Body of pancreas (tissue), 4 donors: ENCODE measurements around the gene C1orf52. TPM values are rescaled to one million over a fixed set of nuclear protein-coding genes. Genes with fewer than 3 reads are reported as not detected.

Experiments used
- ATAC-seq: fragments of 150-250 bp; one replicate; pipeline ENCODE4 v1.9.1; 2016
- DNase-seq, 4 donors: peaks; one replicate each; pipeline ENCODE4 v3.0.0-alpha.2; 2019
- H3K27ac ChIP-seq, 4 donors: fragments of 200-600 bp; sonication (generic); 1 replicate in 3 of 4; 2 replicates in 1 of 4; pipeline versions ENCODE4 v1.5.1 to v1.6.1; 2016 to 2019; ENCODE audit warnings: mild to moderate bottlenecking in 1 of 4, mixed read lengths in 1 of 4, moderate library complexity in 1 of 4
- H3K27me3 ChIP-seq, 2 donors: fragments of 200-600 bp; sonication (generic); one replicate each; pipeline ENCODE4 v1.6.0; 2016; ENCODE audit warnings: mild to moderate bottlenecking in 1 of 2
- H3K36me3 ChIP-seq, 2 donors: fragments of 200-600 bp; sonication (generic); replicated peaks in 1 of 2; 2 replicates each; pipeline ENCODE4 v1.5.1; 2016; ENCODE audit warnings: low read depth in 2 of 2; ENCODE audit not compliant: insufficient read depth in 1 of 2
- H3K4me1 ChIP-seq: fragments of 200-600 bp; sonication (generic); one replicate; pipeline ENCODE4 v1.6.0; 2016
- H3K4me3 ChIP-seq, 2 donors: fragments of 200-600 bp; sonication (generic); 1 replicate in 1 of 2; 2 replicates in 1 of 2; pipeline ENCODE4 v1.5.1; 2016 to 2019
- H3K9me3 ChIP-seq, 3 donors: fragments of 200-600 bp; sonication (generic); 1 replicate in 2 of 3; 2 replicates in 1 of 3; pipeline ENCODE4 v1.5.1; 2016
- POLR2A ChIP-seq, 3 donors: fragments of 450-650 bp; IDR thresholded peaks; one replicate each; pipeline ENCODE4 v1.6.1; 2016; ENCODE audit warnings: antibody characterized with exemption in 3 of 3, mild to moderate bottlenecking in 2 of 3
- WGBS, 2 donors: methylation state at CpG; one replicate each; pipeline ENCODE4 v1.1.5; 2017; 5-methylcytosine and 5-hydroxymethylcytosine counted together
- intact Hi-C: fragments of 100-400 bp; cut with DNase I; formaldehyde crosslinking; loops from one replicate; pipeline ENCODE4 v1.15.1; 2023
- total RNA-seq, 2 donors: library from RNA; depleted of rRNA; stranded (reverse); fragments of >200 nt; gene quantifications; one replicate each; pipeline ENCODE4 v1.1.0, GENCODE V29; 2016
- TF ChIP-seq, protein P1 (sequence below), 7 experiments: fragments of 450-650 bp in 4 of 7; fragments of 200-600 bp in 3 of 7; sonication (generic) in 3 of 7; IDR thresholded peaks; one replicate each; pipeline ENCODE4 v1.5.1; 2016 to 2019; ENCODE audit warnings: antibody characterized with exemption in 7 of 7

C1orf52 gene
- total RNA-seq, 2 donors from 2014 or later, result 6.6 to 20.2 TPM

DNA sequence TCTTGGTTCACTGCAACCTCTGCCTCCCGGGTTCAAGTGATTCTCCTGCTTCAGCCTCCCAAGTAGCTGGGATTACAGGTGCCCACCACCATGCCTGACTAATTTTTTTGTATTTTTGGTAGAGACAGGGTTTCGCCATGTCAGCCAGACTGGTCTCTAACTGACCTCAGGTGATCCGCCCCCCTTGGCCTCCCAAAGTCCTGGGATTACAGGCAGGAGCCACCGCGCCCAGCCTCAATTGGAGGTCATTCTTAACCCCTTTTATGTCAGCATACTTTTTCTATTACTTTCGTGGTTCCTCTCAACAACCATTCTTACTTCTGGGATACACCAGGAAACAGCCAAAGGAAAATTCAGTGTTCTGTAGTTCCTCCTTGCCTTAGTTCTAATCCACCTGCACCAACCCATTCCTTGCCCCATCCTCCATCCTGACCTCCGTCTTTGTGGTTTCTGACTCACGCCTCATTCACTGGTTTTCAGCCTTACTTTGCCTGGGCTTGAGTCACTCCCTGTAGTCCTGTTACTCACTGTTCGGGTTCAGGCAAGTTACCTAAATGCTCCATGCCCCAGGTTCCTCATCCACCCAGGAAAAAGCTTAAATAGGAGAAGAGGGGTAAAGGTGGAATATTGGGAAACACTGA lies 29.9 kb upstream of the C1orf52 start:
- no peaks in the 10 kb centered on the region for H3K9me3 ChIP-seq
- no peak overlapping the region for H3K4me3 ChIP-seq
- no peaks in the 10 kb centered on the region for H3K27me3 ChIP-seq
- H3K4me1 ChIP-seq, result no peaks in the 10 kb centered on the region
- 89 to 92% methylated on average over 9 of the region's 9 CpGs for WGBS, 2 donors
- TF ChIP-seq POLR2A (IDR thresholded peaks at IDR 0.05), result no peak
- TF ChIP-seq, protein P1, sequence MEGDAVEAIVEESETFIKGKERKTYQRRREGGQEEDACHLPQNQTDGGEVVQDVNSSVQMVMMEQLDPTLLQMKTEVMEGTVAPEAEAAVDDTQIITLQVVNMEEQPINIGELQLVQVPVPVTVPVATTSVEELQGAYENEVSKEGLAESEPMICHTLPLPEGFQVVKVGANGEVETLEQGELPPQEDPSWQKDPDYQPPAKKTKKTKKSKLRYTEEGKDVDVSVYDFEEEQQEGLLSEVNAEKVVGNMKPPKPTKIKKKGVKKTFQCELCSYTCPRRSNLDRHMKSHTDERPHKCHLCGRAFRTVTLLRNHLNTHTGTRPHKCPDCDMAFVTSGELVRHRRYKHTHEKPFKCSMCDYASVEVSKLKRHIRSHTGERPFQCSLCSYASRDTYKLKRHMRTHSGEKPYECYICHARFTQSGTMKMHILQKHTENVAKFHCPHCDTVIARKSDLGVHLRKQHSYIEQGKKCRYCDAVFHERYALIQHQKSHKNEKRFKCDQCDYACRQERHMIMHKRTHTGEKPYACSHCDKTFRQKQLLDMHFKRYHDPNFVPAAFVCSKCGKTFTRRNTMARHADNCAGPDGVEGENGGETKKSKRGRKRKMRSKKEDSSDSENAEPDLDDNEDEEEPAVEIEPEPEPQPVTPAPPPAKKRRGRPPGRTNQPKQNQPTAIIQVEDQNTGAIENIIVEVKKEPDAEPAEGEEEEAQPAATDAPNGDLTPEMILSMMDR (IDR thresholded peaks at IDR 0.05), result no peak
- DNase-seq (no peak), ATAC-seq (no peak)
- no peaks in the 10 kb centered on the region for H3K36me3 ChIP-seq
- H3K27ac ChIP-seq, result no peak overlapping the region
- intact Hi-C loops, result no loop called here

DNA sequence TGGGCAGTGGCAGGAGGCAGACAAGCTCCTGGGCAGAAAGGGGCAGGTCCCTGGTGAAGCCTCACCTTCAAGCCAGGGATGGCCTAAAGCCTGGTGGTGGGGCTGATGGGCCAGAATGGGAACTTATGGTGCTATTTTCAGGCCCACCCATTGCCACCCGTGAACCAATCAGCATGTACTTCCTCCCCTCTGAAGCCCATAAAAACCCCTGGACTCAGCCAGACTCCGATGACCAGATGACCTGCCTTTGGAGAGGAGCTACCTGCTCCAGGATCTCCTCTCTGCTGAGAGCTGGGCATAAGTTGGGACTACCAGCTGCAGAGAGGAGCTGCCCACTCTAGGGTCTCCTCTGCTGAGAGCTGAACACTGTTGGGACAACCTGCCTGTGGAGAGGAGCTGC lies 24.7 kb upstream of the C1orf52 start:
- 70 to 89% methylated on average over 2 of the region's 2 CpGs for WGBS, 2 donors
- Histone ChIP-seq H3K4me3 (no peak overlapping the region), H3K27me3 (no peaks in the 10 kb centered on the region), H3K27ac (no peak overlapping the region), H3K4me1 (peaks cover 5% of the 10 kb centered on the region), H3K9me3 (no peaks in the 10 kb centered on the region), H3K36me3 (no peaks in the 10 kb centered on the region)
- DNase-seq (no peak), ATAC-seq (no peak)
- TF ChIP-seq, protein P1 (IDR thresholded peaks at IDR 0.05), result no peak
- TF ChIP-seq POLR2A (IDR thresholded peaks at IDR 0.05), result no peak
- intact Hi-C loops, result no loop called here

DNA sequence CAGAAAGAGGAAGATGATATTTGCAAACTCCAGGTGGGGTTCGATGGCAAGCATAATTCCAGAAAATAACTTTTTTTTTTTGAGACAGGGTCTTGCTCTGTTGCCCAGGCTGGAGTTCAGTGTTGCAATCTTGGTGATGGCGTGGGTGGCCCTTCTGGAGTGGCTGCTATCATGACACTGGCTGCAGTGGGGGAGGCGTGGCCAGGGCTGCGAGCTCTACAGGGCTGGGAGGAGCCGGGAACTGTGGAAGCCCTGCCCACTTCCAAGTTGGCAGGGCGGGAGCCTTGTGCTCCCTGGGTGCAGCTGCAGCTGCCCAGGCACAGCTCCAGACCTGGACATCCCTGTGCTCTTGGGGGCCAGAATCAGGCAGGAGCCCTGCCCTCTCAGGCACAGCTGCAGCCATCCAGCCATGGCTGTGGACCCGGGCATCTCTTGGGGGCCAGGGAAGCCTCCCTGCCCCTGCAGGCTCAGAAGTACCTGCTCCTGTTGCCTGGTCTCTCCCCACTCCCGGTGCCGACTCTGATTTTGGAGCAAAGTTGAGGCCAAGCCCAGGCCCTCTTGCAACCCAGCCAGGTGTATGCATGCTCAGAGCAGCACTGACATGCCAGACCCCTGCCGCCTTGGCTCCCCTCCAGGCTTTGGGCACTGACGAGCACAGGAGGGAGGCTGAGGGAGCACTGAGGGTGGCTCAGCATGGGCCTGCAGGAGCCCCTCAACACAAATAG lies 24.2 kb upstream of the C1orf52 start:
- Histone ChIP-seq H3K36me3 (no peaks in the 10 kb centered on the region), H3K27me3 (no peaks in the 10 kb centered on the region), H3K27ac (no peak overlapping the region), H3K4me1 (peaks cover 9% of the 10 kb centered on the region), H3K9me3 (no peaks in the 10 kb centered on the region), H3K4me3 (no peak overlapping the region)
- intact Hi-C loops, result no loop called here
- ATAC-seq (peak; percentile 93), DNase-seq (peak; percentile 74 to 87 (median 82))
- WGBS, 2 donors, result 34 to 45% methylated on average over 4 to 9 of the region's 11 CpGs
- TF ChIP-seq, protein P1 (IDR thresholded peaks at IDR 0.05), result no peak
- TF ChIP-seq POLR2A (IDR thresholded peaks at IDR 0.05), result no peak

DNA sequence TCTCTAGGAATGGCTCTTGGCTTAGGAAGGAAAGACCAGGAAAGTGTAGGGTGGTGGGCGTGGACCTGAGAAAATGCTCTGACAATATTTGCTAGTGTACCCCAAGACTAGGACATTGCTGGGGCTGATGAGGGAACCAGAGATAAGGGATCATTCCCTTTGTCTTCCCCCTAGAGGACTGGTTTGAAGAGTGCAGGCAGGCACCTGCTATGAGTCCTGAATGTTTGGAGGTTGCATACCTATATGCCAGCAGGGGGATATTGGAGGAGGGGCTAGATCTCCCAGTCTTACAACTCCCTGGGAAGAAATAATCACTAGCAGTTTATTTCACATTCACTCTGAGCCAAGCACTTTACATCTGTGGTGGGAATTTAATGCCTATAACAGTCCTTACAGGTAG lies 23.0 kb upstream of the C1orf52 start:
- Histone ChIP-seq H3K36me3 (no peaks in the 10 kb centered on the region), H3K27me3 (no peaks in the 10 kb centered on the region), H3K4me3 (no peak overlapping the region), H3K9me3 (no peaks in the 10 kb centered on the region), H3K4me1 (peaks cover 10% of the 10 kb centered on the region), H3K27ac (no peak overlapping the region)
- TF ChIP-seq POLR2A (IDR thresholded peaks at IDR 0.05), result no peak
- TF ChIP-seq, protein P1 (IDR thresholded peaks at IDR 0.05), result no peak
- ATAC-seq (no peak), DNase-seq (no peak)
- WGBS, 2 donors, result 88 to 96% methylated on average over 1 of the region's 1 CpG
- intact Hi-C loops, result no loop called here
